GM18870 (cell line): ENCODE data around the gene PCDH17.

ENCODE experiments used
- ATAC-seq: cut with Tn5 transposase; IDR thresholded peaks from one replicate; pipeline ENCODE4 v1.9.1; 2021; ENCODE audit warnings: moderate library complexity; ENCODE audit not compliant: unreplicated experiment

The PCDH17 gene

GRCh38 chr13:57635541-57636085 is 4.1 kb downstream of the PCDH17 start:
- no peak for ATAC-seq

DNA sequence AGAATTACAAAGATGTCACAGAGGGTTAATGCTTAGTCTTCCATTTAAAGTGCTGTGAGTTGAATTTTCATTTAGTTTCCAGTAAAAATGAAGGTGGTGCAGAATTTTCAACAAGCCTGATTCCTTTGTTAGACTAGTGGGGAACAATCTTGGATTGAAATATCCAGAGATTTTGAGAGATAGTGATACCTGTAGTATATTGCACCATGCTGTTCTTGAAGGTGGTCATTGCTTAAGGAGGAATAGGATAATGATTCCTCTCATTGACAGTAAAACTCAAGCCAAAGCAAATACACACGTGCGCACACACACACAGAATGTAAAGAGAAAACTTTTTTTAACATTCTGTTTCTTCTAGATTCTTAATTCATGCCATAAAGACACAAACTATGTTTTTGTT is 5.3 kb downstream of the PCDH17 start:
- no peak for ATAC-seq

DNA sequence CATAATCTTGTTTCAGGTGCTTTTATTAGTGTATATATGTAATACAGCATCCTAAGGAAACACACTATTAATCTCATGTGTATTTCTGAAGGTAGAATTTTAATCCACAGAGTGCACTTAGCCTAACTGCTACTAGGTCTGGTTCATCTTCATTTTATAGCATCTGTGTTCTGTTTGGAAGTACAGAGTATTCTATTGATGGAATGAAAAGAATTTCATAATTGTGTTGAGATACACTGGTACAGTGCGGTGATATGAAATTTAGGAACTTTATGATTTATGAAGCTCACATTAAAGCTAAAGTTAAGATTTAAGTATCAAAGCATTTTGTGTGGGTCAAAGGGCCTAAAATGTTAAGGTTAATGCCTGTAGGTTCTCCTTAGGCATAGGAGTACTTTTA is 6.0 kb downstream of the PCDH17 start:
- ATAC-seq: no peak

DNA sequence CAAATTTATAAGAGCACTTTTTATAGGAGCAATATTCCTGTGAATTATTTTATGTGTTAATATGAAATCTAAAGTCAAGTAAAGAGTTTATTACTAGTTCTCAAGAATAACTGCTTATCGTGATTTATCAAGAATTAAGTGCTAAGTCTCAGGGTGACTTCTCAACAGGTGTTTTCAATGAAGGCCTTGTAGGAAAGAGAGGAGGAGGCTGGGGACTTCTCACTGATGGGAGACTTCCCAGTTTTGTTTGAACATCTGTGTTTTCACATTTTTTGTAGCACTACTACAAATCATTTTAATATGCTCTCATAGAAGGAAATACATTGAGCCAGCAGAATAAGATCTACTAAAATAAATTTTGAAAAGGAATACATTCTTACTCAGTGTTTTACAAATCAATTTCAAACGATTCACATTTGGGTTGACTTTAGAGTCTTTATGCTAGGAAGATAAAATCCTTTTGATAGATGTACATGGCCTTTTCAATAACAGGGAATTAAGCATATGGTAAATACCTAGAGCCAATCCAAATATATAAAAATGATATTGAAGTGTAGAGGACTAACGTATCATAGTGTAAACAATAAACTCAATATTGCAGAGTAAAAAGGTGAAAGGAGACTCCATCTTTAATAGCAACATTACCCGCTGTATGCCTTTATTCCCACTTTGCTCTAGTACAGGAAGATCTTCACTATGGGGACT is 6.8 kb downstream of the PCDH17 start:
- ATAC-seq: no peak

DNA sequence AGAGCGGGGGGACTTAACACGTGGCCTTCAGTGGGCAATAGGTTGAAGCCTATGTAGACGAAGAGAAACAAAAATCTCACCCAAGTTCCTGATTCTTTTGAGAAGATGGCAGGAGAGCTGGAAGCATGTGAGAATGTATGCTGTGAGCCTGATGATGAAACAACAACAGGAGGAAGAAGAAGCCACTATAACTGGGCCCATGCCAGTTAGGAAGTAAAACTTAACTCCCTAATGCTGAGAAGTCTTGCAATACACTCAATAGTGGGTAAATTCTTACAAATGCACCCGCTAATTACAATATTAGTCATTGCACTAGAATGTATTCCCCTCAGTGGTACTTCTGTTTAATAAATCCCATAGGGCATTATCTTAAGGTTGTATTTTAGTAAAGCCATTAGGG is 9.1 kb downstream of the PCDH17 start:
- no peak for ATAC-seq

GRCh38 chr13:57641051-57641450 is 9.5 kb downstream of the PCDH17 start:
- no peak for ATAC-seq

- ATAC-seq: no peak
Observed at GRCh38 chr13:57644106-57644505, 12.6 kb downstream of the PCDH17 start.

DNA sequence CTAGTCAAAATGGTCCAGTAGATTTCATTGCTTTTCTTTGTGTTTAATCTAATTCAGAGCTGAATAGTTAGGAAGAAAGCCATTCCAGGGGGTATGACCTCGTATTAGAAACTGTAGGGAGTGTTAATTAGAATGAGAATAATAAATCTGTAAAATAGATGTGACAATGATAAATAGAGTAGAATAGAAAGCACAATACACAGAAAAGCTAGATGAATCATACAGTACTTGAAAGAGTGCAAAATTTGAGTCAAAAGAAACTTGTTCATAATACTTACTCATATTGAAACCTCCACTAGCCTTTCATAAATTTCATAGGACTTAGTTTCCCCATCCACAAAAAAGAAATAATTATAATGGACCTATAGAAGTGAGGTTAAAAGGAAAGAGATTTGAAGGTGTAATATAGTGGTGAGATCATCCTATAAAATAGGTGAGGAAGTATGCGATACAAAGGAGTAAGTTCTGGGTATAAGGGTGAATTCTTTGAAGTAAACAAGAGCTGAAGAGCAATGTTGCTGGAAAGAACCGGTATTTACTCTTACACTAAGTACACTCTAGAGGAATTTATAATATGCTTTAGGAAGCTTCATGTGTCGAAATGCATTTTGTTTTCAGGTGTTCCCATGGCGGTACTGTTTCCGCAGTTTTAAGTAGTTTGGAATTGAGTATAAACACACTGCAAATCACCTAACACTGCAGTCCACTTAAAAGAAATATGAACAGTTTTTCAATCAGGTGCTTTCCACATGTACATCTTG is 21.9 kb downstream of the PCDH17 start:
- ATAC-seq: no peak

DNA sequence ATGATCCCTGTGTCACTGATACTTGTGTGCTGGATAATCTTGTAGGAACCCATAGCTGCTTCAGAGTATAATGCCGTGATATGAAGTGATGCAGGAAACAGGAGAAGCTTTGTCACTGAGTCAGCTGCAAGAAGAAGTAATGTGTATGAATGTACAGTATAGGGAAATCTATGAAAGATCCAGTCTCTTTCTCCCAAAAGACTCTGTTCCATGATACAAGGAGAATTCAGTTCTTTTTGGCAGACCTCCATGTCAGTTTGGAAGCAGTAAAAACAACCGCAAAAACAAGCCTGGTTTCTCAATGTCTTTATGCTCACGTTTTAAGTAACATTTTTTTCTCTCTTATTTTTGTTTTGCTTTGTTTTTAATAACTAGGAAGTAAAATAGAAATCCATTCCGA is 33.9 kb downstream of the PCDH17 start:
- no peak for ATAC-seq

- no peak for ATAC-seq
Observed at GRCh38 chr13:57666131-57666953, 34.8 kb downstream of the PCDH17 start.

DNA sequence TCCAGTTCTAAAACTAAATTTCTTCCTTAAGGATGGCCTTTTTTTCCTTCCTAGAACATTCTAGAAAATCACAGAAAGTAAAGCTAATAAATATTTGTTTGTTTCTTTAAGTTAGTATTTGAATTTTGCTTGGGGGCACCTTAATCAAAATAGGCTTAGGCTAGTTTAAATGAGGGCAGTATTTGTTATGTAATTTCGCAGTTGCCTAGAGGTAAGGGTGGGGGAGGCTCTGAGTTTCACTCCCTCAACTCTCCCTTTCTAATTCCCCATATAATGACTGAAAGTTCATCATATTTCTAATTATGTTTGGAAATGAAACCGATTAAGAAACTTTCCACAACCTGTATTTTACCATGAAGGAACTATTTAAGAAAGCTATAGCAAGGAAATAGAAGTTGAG is 40.6 kb downstream of the PCDH17 start:
- no peak for ATAC-seq

GRCh38 chr13:57673197-57673596 is 41.7 kb downstream of the PCDH17 start:
- ATAC-seq: no peak

DNA sequence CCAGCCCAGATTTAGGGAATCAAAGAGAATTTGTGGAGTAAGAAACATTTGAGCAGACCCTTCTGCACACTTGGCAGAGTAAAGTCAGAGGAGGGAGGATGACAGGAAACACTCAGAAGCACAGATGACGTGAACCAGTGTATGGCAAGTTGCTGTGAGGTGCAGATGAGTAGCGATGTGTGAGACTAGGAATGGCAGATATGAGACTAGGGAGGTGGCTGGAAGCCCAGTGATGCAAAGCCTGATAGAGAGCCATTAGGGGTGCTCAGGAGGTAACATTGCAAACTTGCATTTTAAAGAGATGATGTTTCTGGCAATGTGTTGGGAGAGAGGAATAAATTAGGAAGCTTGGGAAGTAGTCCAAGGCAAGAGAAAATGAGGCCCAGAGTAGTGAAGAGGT is 44.0 kb downstream of the PCDH17 start:
- no peak for ATAC-seq

DNA sequence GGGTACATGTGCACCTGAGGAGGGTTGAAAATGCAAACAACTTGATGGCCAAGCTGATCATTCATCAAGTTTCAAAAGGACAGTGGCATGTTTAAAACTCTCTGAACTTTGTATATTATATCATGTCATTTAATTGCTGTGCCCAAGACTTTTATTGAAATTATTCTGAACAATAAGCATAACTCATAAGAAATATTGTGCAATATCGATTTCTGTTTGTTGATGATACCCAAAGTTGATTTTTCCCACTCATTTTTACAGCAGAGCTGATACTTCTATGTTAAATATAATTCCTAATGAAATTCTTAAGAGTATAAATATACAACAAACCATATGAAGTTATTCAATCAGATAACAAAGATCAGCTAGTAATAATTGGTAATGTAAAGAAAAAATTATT is 49.1 kb downstream of the PCDH17 start:
- ATAC-seq: no peak

DNA sequence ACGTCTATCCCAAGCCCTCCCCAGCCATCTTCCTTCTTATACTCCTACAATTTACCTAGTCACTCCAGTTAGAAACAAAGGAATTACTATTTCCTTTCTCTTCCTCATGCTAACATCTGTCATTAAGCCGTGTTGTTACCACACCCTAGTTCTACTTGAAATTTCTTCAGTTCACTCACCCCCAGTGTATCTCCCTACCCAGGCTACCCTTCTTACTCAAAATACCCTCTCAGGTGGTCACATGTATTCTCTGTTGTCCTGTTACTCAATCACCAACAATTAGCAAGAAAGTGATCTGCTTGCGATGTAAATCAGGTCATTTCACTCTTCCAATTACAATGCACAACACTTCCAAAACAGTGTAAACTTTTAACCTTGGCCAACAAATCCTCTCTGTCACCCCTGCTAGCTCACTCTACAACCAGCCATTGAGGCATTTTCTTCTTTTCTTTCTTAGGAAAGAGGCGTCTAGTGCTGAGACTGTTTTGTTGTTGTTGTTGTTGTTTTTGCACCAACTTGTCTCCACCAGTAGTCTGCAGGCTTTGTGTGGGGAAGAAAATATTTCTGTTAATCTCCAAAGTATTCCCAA is 50.7 kb downstream of the PCDH17 start:
- no peak for ATAC-seq

DNA sequence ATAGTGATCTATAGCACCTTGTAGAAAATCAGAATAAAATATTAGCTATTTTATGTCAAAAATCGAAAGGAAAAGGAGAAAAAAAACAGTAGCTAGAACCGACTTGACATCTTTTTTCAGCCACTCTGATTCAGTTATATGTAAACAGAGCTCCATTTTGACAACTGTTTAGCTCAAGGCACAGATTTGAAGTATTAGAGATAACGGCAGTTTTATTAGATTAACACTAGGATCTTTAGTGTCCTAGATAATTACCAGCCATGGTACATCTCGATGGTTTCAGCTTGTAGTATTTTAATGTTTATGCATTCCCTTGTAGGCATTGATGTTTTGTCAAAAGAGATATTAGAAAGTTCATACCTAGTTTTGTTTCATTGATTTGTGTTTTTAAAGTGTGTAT is 67.3 kb downstream of the PCDH17 start:
- ATAC-seq: no peak

DNA sequence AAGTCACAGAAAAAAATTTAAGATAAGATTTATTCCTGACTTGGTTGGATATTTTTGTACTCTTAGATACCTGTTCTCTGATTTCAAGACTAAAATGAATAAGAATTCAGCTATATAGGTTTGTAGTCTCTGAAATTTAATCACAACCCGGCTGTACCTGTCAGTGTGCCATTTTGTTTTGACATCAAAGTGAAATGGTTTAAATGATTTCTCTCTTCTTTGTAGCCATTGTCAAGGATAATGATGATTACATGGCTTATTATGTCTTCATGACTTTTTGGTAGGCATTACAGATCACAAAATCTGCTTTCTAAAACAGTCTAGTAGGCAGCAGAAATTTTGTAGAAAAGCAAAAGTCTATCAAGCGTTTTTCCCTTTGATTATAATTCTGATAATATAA is 72.5 kb downstream of the PCDH17 start:
- ATAC-seq: no peak

GRCh38 chr13:57716295-57716694 is 84.8 kb downstream of the PCDH17 start:
- no peak for ATAC-seq

- ATAC-seq: no peak
Observed at GRCh38 chr13:57724486-57725272, 93.1 kb downstream of the PCDH17 start.

DNA sequence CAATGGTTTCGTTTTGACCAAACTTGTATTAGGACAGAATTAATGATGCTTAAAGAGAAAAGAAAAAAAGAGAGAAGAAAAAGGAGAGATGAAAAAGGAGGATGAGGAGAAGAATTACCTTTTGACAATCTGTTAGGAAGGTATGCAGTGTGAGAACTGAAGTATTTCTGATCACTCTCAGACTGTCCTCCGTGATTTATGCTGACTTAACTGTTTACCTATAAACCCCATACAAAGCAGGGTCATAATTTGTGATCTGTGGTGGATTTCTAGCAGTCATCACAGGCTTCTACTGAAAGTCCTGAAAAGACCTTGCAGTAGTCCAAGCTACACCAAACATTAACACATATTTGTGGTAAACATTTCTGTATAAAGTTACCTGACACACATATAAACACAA is 93.9 kb downstream of the PCDH17 start:
- no peak for ATAC-seq
